Right ventricle myocardium inferior (tissue), 1 donor: ENCODE results near the gene MGRN1. TPM values are rescaled to one million over a fixed set of nuclear protein-coding genes. Genes with fewer than 3 reads are reported as not detected.

Experiments used
- ATAC-seq: fragments of 200-7000 bp; cut with Tn5 transposase; one replicate; pipeline ENCODE4 v1.9.1; 2020; ENCODE audit warnings: mild to moderate bottlenecking, moderate library complexity
- DNase-seq: peaks from one replicate; pipeline ENCODE4 v3.0.0; 2021; ENCODE audit errors: missing footprints
- intact Hi-C: fragments of 100-400 bp; cut with DNase I; formaldehyde crosslinking; loops from one replicate; pipeline ENCODE4 v1.11.0; 2022
- total RNA-seq: library from RNA; stranded (reverse); fragmentation: NEBNext Ultra II Directional; extraction: Animal tissue kit (Norgen Biotek cat#: 25700); gene quantifications from one replicate; pipeline ENCODE4 v1.2.1, GENCODE V29; 2021
- donor health status: DM: no; HTN: yes; CAD: no; lungs with severe emphysema.

The MGRN1 gene
- total RNA-seq, 1 donor from 2014 or later, result 32.2 TPM

DNA sequence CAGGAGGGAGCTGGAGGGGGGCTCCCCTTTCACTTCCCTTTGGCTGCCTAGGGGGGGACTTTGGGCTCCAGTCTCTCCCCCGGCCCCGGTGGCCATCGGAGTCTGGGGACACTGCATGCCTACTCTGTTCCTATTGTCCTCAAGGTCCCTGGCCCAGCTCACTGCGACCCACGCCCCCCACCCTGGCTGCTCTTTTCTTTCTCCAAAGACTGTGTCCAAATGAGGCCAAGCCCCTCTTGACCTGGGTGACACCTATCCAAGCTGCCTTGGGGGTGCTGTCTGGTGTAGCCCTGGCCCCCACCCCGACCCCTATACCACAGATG is 22.8 kb upstream of the MGRN1 start:
- intact Hi-C loops, result no loop called here
- DNase-seq (no peak), ATAC-seq (no peak)

DNA sequence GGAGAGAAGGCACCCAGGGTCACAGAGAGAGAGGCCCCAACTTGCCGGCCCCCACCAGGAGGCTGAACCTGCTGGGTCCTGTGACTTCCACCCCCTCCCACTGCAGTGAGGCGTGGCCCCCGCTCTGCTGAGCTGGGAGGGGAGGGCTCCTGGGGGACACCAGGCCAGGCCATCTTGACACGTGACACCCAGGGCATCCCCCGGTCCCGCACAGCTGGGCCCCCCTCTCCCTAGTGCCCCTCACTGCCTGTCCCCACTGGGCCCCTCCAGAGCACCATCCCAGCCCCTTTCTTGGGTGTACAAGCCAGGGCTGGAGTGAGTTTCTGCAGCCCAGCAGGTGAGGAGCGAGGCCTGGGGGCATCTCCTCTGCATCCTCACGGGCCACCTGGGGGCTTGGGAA is 22.3 kb upstream of the MGRN1 start:
- ATAC-seq (no peak), DNase-seq (no peak)
- intact Hi-C loops, result no loop called here

DNA sequence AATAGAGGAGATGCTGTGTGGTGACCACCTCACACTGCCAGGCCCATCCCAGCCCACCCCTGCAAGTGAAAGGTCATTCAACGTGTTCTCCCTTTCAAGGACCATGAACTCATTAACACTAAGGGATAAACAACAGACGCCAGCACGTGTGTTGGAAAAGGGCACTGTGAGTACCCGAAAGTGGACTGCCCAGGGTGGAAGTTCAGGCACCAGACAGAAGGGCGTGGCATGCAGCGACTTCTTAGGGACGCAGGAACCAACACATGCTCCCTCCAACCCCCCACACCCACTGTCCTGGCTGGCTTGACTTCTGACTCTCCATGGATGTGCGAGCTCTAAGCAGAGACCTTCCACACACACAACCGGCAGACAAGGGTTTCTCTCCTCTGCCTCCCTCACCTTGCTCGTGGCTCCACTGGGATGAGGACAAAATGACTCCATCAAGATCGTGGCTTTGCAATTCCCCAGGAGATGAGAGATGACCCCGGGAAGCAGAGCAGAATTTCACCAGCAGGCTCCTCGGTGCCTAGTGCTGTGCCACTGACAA is 20.9 kb upstream of the MGRN1 start:
- ATAC-seq (no peak), DNase-seq (no peak)
- intact Hi-C loops, result no loop called here

DNA sequence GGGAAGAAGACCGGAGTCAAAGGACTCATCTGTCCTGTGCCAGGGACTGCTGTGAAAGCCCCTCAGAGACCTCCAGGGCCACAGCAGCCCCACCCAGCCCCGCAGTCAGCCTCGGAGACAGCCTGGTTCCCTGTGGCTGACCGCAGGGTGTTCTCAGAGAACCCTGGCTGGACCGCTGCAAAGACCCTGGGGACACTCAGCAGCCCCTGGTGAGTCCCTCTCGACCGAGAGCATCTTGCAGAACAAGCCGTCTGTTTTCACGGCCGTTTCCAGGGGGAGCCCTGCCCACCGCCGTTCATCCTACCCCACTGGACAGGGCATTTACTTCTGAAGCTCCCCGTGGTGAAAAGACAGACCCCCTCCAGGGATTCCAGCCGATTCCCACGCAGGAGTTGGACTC is 20.2 kb upstream of the MGRN1 start:
- ATAC-seq, result no peak
- no peak for DNase-seq
- intact Hi-C loops, result no loop called here

DNA sequence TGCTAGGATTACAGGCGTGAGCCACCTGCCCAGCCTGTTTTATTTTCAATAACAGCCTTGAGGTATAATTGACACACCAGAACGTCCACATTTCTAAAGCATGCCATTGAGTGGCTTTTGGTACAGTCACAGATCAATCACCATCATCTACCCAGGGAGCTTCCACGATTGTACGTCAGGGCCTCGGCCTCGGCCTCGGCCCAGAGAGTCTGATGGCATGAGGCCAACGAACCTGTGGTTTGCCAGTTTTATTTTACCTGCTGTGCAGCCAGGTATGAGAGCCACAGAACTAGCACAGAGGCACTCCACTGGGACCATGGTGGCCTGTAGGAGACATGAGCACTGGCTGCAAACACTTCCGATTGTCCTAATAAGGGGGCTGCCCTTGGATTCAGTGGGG is 18.3 kb upstream of the MGRN1 start:
- DNase-seq (no peak), ATAC-seq (no peak)
- intact Hi-C loops, result no loop called here

DNA sequence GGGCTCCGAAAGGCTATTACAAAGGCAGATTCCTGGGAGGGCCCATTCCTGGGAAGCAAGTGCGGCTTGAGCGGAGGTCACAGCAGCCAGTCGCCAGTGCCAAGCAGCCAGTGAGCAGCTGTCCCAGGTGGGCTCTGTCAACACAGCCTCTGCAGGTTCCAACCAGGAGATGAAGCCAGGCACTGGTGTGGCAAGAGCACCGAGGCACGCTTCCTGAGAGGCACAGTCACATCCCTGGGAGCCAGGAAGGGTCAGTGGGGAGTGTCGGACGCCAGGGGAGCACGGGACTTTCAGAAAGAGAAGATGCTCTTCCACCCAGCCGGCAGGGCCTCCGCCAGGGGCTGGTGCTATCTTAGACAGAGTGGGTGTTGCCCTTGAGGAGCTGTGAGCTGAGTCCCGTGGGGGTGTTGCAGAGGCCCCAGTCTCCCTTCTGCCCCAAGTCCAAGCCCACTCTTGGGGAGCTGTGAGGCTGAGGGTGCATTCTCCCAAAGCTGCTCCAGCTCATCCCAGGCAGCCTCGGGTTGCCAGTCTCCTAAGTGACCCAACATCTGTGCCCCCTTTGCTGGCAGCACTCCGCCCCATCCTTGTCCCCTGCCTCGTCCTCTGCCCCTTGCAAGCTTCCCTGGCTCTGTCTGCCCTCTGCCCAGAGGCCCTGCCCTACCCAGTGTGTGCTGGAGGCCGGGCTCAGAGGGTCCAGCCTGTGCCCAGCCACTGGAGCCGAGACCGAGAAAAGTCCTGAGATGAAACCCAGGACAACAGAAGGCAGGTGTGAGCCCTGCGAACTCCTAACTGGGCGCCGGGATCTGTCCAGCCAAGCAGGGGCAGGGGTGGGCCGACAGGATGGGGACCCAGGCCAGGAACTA is 16.6 kb upstream of the MGRN1 start:
- no peak for DNase-seq
- intact Hi-C loops, result no loop called here

DNA sequence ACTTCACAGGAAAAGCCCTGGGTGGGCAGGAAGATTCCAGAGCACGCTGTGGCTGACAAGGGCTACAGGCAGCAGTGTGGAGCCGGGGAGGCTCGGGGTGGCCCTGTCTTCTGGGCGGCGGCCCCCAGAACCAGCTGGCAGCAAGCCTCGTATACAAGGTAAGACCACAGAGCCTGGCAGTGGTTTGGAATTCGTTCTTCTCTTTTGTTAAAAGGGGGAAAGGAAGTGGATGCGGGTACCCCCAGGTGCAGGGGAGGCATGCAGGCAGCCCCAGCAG is 16.0 kb upstream of the MGRN1 start:
- DNase-seq (no peak), ATAC-seq (no peak)
- intact Hi-C loops, result no loop called here

More for the DNA sequence above, 16.6 kb upstream of the MGRN1 start:
- no peak for ATAC-seq

DNA sequence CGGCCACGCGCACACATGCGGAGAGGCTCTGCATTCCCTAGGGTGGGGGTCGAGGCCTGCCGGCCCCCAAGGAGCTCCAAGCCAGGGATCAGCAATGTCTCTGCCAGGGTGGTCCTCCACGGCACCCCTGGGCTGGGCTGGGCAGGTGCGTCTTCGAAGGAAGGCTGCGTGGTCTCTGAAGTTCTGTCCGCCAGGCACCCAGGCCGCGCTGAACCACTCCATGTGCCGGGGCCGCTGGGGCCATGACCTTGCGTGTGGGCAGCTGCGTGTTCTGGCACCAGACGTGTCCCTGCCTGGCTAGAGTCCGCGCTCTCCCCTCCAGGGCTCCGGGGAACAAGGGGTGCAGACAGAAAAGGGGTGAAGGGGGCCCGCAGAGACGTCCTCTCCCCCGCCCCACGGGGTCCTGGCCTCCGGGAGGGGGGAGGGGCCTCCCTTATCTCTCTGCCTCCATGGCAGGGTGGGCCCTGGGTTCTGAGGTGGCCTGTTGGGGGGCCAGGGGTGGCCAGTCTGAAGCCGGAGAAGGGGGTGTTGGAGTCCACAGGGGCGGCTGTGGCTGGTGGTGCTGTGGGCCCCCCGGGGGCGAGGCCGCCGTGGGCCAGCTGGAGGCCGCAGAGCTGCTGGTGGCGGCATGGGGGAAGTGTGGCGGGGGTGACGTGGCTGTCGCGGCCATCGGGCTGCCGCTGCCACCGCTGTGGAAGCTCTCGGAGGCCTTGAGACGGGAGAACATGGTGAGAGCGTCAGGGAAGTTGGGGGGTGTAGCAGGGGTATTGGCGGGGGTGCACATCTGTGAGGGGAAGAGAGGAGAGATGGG is 15.2 kb upstream of the MGRN1 start:
- intact Hi-C loops, result no loop called here
- ATAC-seq (no peak), DNase-seq (no peak)

DNA sequence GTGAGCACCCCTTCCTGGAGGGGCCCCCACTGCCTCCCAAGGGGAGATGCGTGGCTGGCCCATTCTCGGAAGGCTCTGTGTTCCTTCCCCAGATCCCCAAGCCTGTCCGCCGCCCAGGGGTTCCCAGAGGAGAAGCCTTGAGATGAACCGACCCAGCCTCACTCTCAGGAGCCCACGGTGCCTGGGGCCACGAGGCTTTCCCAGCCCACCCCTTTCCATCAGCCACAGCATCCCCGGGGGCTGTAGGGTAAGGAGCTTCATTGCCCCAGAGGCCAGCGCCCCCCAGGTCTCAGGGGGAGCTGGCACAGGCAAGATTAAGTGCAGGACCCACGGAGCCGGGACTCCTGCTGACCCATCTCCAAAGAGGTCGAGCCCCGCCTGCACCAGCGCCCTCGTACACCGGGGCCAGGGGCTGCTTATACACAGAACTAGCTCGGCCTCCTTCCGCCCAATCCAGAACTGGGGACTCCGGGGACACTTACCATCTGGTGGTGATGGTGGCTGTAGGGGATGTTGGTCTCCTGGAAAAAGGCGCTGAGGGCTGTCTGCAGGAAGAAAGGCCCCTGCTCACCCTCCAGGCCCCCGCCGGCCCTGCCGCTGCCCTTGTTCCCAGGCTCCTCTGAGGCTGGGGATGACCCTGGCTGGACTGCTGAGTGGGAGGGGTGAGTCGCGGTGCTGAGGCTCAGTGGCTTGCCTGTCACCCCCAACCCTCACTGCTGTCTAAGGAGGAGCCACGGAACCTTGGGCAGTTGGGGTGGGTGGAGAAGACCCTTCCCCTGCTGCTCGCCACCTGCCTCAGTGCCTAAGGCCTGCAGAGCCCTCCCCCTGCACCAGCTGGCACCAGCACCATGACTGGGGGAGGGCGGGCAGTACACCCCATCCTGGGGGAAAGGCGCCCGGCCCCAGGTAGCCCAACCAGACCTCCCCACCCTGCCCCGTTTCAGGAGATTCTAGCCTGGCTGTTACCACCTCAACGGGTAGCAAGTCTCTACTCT is 14.3 kb upstream of the MGRN1 start:
- ATAC-seq (no peak), DNase-seq (no peak)
- intact Hi-C loops, result no loop called here

DNA sequence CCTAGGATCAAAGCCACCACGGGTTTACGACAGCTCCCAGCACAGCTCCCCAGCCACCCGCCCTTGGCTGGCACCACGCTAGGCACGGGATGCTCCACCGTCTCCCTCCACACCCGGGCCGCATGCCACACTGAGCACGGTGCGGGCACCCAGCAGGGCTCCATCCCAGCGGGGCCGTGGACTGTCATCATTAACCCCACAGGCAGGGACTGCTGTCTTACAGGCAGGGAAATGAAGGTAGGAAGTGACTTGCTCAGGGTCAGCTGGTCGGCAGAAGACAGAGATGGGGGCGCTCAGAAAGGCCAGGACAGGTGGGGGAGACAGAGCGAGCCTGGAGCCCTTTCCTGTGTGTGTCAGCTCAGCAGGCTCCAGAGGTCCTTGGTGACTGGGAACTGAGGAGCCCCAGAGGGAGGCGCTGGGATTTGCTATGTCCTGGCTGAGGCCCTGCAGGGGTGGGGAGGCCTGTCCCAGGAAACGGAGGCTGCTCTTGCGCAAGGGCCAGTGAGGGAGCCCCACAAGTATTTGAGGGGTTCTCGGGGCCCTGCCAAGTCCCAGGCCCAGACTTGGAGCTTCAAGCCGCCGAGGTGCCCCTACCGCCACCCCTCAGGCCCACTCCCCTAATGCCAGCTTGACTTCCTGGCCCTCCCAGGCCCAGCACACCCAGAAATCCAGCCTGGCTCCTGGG is 13.1 kb upstream of the MGRN1 start:
- intact Hi-C loops, result no loop called here
- ATAC-seq, result no peak

DNA sequence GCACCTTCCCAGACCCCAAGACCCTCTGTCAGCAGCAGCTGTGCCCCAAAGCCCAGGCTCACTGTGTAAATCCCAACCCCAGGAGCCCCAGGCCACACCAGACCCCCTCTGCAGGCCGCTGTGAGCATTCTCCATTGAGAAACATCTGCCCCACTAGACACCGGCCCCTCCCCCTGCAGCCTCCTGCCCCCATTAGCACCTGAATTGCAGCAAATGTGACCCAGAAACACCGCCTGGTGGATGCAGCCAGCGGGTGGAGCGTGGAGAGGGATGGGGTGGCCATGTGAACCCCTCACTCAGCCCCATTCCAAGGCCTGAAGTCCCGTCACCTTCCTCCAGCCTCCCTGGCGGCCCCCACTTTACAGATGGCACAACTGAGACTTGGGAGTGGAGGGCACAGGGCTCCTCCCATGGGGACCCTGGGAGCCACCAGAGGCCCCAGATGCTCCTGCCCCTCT is 12.1 kb upstream of the MGRN1 start:
- ATAC-seq (no peak), DNase-seq (no peak)
- intact Hi-C loops, result no loop called here

More for the DNA sequence above, 13.1 kb upstream of the MGRN1 start:
- no peak for DNase-seq

DNA sequence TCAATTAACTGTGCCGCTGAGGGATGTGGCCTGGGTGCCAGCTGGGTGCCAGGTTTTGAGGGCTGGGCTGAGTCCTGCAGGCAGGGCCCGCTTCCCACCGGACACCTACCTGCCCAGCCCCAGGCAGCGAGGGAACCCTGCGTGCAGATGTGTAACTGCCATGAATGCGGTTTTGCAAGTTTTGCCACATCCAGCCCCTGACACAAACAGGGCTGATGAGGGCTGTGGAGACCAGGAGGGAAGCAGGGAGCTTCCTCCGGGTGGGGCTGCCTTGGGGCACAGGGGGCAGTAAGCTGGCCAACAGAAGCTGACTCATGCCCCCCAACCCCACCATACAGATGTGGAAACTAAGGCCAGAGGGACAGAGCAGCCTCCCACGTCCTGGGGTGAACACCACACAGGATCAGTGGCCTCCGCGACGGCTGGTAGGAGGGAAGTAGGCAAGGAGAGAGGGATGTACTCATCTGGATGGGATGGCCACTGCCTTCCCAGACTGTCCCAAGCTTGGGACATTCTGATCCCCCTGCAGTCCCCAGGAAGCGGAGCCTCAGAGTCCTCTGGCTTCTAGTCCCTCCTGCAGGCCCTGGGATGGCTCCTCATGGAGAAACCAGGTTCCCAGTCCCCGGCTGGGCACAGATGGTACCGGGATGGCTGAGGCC is 11.5 kb upstream of the MGRN1 start:
- DNase-seq, result no peak
- intact Hi-C loops, result no loop called here
- ATAC-seq, result no peak

DNA sequence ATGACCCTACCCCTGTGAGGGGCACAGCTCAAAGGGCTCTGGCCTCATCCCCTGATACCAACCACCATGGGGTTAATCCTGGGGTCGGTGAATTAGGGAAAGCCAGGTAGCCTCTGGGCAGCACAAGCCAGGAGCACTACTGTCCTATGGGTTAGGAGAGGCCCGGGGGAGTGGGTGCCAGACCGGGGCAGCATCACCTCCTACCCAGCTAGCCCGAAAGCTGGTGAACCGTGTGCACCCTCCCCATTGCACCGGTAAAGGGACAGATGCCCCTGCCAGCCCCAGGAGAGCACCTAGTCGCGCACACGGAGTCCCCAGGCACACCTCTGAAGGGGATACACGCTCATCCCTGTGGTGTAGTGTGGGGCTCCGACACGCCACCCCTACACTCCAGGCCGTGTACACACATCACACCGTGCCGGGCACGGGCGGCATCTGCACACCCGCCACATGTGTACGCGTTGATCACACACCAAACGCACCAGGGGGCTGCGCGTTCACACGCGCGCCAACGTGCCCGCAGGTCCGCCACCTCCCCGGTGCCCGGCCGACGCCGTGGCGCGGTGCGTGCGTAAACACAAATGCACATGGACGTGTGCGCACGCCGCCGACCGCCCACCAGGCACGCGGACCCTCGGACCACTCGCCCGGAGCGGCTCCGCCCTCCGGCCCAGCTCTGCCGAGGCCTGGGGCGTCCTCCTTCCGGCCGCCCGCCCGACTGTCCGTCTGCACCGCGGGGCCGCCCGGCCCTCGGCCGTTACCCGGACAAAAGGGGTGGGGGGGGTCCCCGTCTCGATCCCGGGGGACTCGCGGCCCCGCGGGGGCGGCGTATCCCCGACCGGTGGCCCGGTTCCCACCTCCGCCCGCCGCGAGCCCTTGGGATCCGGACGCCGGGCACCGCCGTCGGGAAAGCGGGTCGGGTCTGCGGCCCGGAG is 10.7 kb upstream of the MGRN1 start:
- intact Hi-C loops, result no loop called here
- ATAC-seq (no peak), DNase-seq (peak; percentile 78)

DNA sequence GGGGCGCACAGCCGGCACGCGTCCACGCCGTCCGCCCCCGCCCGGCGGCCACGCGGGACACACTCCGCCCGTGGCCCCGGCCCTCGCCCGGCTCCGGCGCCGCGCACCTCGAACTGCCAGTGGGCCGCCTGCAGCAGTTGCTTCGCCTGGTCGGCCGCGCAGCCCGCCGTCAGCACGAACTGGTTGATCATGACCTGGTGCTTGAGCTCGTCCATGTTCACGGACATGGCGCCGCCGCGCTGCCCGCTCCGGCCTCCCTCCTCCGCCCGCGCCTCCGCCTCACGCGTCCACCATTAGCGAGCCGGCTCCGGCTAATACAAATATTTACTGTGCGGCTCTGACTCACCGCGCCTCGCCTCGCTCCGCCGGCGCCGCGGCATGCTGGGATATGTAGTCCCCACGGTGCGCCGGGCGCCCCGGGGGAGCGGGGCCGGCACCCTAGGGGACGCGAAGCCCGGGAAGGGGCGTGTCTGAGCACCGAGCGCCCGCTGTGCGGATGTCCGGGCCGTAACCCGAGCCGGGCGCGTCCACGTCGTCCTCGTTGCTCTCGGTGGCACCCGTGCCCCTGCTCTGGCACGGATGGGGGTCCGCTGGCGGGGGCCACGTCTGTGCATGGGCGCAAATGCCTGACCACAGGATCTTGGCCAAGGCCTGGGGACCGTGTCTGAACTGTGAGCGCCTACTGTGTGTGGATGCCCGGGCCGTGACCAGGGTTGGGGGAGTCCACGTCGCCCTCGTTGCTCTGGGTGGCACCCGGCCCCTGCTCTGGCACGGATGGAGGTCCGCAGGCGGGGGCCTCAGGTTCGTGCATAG is 9.8 kb upstream of the MGRN1 start, which contains the start of gene UBALD1:
TSS of gene UBALD1 (minus strand) at position 318 of the 813 bp plus-strand sequence. CDS start at position 227, 91 bp downstream.
- peak; percentile 74 for ATAC-seq
- intact Hi-C loops, result no loop called here
- peak; percentile 95 for DNase-seq

DNA sequence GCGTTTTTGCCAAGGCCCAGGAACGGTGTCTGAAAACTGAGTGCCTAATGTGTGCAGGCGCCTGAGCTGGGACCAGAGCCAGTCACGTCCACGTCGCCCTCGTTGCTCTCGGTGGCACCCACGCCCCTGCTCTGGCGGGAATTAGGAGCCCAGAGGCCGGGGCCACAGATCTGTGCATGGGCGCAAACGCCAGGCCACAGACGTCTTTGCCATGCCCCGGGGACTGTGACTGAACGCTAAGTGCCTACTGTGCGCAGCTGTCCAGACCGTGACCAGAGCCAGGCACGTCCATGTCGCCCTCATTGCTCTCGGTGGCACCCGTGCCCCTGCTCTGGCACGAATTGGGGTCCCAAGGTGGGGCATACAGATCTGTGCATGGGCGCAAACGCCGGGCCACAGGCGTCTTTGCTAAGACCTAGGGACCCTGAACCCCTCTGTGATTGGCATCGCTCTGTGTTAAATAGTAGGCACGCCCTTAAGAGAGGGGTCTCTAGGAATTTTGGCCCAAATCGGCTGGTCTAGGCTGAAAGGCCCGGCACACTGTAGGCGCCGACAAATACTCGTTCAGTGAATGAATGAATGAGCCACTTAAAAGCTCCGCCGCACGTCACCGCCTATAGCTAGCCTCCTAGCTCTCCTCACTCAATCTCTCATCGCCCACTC is 9.1 kb upstream of the MGRN1 start:
- DNase-seq (no peak), ATAC-seq (no peak)
- intact Hi-C loops, result no loop called here
